PC-3 (cell line): ENCODE measurements around the gene KCNH1.

Experiments
- EZH2 ChIP-seq: fragments of 300-600 bp; sonication (generic); IDR thresholded peaks from one replicate; pipeline ENCODE4 v1.6.1; 2017; ENCODE audit warnings: antibody characterized with exemption, mild to moderate bottlenecking, low read length; ENCODE audit not compliant: unreplicated experiment
- EZH2phosphoT487 ChIP-seq: fragments of 300-600 bp; sonication (generic); IDR thresholded peaks from 2 replicates; pipeline ENCODE4 v1.6.1; 2018; ENCODE audit warnings: mild to moderate bottlenecking, antibody characterized with exemption, low read length, borderline replicate concordance
- TF ChIP-seq, protein P1 (sequence below): fragments of 300-600 bp; sonication (generic); conservative IDR thresholded peaks from 2 replicates; pipeline ENCODE4 v1.5.1; 2017; ENCODE audit warnings: antibody characterized with exemption, low read depth, mild to moderate bottlenecking, low read length

DNA sequence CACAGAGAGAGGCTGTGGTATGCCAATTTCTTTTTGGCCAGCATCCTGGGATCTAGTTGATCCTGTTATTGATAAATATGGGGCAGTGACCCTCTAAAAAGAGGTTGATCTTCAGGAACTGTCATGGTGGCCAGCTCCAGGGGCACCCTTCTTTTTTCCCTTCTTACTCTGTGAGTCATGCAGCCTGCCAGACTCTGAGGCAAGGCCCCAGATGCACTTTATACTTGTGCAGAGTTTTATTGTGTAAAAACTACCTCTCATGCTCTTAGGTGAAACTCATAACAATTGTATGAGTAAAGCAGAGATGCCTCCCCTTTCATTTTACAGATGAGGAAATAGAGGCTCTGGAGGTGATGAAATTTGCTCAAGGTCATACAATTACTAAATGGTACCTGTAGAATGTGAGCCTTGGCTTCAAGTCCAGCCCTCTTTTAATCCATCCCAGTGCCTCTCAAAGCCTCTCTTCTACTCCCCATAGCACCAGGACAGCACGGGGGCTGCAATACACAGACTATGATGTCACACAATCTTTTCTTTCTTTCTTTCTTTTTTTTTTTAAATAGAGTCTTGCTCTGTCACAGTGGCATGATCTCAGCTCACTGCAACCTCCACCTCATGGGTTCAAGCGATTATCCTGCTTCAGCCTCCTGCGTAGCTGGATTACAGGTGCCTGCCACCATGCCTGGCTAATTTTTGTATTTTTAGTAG, 387.8 kb downstream of the KCNH1 start:
- TF ChIP-seq, protein P1, sequence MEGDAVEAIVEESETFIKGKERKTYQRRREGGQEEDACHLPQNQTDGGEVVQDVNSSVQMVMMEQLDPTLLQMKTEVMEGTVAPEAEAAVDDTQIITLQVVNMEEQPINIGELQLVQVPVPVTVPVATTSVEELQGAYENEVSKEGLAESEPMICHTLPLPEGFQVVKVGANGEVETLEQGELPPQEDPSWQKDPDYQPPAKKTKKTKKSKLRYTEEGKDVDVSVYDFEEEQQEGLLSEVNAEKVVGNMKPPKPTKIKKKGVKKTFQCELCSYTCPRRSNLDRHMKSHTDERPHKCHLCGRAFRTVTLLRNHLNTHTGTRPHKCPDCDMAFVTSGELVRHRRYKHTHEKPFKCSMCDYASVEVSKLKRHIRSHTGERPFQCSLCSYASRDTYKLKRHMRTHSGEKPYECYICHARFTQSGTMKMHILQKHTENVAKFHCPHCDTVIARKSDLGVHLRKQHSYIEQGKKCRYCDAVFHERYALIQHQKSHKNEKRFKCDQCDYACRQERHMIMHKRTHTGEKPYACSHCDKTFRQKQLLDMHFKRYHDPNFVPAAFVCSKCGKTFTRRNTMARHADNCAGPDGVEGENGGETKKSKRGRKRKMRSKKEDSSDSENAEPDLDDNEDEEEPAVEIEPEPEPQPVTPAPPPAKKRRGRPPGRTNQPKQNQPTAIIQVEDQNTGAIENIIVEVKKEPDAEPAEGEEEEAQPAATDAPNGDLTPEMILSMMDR = no peak
- no peak for TF ChIP-seq EZH2
- no peak for TF ChIP-seq EZH2phosphoT487
